WTC11 (cell line): ENCODE results near the gene RAB3IL1.

Experiments used
- ATF1 ChIP-seq: sonication (generic); formaldehyde crosslinking; IDR thresholded peaks from 2 replicates; pipeline ENCODE4 v1.8.1; 2023; ENCODE audit warnings: mild to moderate bottlenecking, moderate library complexity, missing genetic modification reagents
- FOXJ3 ChIP-seq: sonication (generic); formaldehyde crosslinking; IDR thresholded peaks from 2 replicates; pipeline ENCODE4 v1.9.0; 2021; ENCODE audit warnings: missing genetic modification reagents, mild to moderate bottlenecking, borderline replicate concordance
- FOXK1 ChIP-seq: sonication (generic); formaldehyde crosslinking; IDR thresholded peaks from 2 replicates; pipeline ENCODE4 v1.8.0; 2022; ENCODE audit warnings: mild to moderate bottlenecking, moderate library complexity, missing genetic modification reagents
- JUN ChIP-seq: sonication (generic); formaldehyde crosslinking; IDR thresholded peaks from 2 replicates; pipeline ENCODE4 v1.8.0; 2023; ENCODE audit warnings: mild to moderate bottlenecking, missing genetic modification reagents
- KAT7 ChIP-seq: sonication (generic); formaldehyde crosslinking; IDR thresholded peaks from 2 replicates; pipeline ENCODE4 v1.8.1; 2023; ENCODE audit warnings: missing genetic modification reagents, mild to moderate bottlenecking, borderline replicate concordance
- SMAD4 ChIP-seq: sonication (generic); formaldehyde crosslinking; IDR thresholded peaks from 2 replicates; pipeline ENCODE4 v1.8.0; 2022; ENCODE audit warnings: mild to moderate bottlenecking, missing genetic modification reagents
- ZNF423 ChIP-seq: fragments of 250-450 bp; sonication (Bioruptor Pico); IDR thresholded peaks from 2 replicates; pipeline ENCODE4 v2.1.2; 2022; ENCODE audit warnings: mild to moderate bottlenecking, moderate library complexity
- TF ChIP-seq, protein P1 (sequence below): fragments of 200-600 bp; IDR thresholded peaks from 2 replicates; pipeline ENCODE4 v1.8.0; 2022; ENCODE audit warnings: antibody characterized with exemption
- TF ChIP-seq, protein P2 (sequence below): sonication (generic); formaldehyde crosslinking; IDR thresholded peaks from 2 replicates; pipeline ENCODE4 v1.8.1; 2022; ENCODE audit warnings: low read depth, missing genetic modification reagents, borderline replicate concordance
- TF ChIP-seq, protein P3 (sequence below): sonication (generic); formaldehyde crosslinking; IDR thresholded peaks from 2 replicates; pipeline ENCODE4 v1.8.0; 2022; ENCODE audit warnings: mild to moderate bottlenecking, missing genetic modification reagents

DNA sequence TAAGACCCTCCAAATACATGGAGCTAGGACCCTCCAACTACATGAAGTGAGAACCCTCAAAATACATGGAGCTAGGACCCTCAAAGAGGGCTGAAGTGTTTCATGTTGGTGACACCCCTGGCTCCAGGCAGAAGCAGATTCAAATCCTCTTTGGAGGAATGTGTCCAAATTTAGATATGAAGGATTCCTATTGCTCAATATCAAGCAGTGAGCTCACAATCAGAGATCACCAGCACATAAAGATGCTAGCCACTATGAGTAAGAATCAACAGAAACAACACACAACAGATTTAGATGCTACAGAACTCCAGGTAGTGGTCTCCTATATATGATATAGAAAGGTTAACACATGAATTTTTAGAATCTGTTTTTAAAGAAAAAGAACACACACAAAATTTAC lies 11.2 kb upstream of the RAB3IL1 start:
- TF ChIP-seq, protein P1, sequence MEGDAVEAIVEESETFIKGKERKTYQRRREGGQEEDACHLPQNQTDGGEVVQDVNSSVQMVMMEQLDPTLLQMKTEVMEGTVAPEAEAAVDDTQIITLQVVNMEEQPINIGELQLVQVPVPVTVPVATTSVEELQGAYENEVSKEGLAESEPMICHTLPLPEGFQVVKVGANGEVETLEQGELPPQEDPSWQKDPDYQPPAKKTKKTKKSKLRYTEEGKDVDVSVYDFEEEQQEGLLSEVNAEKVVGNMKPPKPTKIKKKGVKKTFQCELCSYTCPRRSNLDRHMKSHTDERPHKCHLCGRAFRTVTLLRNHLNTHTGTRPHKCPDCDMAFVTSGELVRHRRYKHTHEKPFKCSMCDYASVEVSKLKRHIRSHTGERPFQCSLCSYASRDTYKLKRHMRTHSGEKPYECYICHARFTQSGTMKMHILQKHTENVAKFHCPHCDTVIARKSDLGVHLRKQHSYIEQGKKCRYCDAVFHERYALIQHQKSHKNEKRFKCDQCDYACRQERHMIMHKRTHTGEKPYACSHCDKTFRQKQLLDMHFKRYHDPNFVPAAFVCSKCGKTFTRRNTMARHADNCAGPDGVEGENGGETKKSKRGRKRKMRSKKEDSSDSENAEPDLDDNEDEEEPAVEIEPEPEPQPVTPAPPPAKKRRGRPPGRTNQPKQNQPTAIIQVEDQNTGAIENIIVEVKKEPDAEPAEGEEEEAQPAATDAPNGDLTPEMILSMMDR: no peak
- TF ChIP-seq KAT7 (CRISPR knock-in tag): no peak
- no peak for TF ChIP-seq FOXK1 (CRISPR knock-in tag)
- TF ChIP-seq JUN (CRISPR knock-in tag): no peak
- TF ChIP-seq, protein P2, sequence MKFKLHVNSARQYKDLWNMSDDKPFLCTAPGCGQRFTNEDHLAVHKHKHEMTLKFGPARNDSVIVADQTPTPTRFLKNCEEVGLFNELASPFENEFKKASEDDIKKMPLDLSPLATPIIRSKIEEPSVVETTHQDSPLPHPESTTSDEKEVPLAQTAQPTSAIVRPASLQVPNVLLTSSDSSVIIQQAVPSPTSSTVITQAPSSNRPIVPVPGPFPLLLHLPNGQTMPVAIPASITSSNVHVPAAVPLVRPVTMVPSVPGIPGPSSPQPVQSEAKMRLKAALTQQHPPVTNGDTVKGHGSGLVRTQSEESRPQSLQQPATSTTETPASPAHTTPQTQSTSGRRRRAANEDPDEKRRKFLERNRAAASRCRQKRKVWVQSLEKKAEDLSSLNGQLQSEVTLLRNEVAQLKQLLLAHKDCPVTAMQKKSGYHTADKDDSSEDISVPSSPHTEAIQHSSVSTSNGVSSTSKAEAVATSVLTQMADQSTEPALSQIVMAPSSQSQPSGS (CRISPR knock-in tag): no peak
- TF ChIP-seq FOXJ3 (CRISPR knock-in tag): no peak
- TF ChIP-seq, protein P3, sequence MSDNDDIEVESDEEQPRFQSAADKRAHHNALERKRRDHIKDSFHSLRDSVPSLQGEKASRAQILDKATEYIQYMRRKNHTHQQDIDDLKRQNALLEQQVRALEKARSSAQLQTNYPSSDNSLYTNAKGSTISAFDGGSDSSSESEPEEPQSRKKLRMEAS (CRISPR knock-in tag): no peak
- TF ChIP-seq ATF1: no peak
- no peak for TF ChIP-seq ZNF423 (CRISPR knock-in tag)
- TF ChIP-seq SMAD4 (CRISPR knock-in tag): no peak
